GM21737 (cell line): Measurements from ENCODE around the gene SIN3B.

Experiments used
- ATAC-seq: cut with Tn5 transposase; IDR thresholded peaks from one replicate; pipeline ENCODE4 v1.9.1; 2021; ENCODE audit warnings: mild to moderate bottlenecking, moderate library complexity; ENCODE audit not compliant: unreplicated experiment

SIN3B gene

GRCh38 chr19:16822648-16823047 is 6.5 kb upstream of the SIN3B start:
- no peak for ATAC-seq

- no peak for ATAC-seq
Measured at GRCh38 chr19:16824658-16825311, 4.4 kb upstream of the SIN3B start.

GRCh38 chr19:16825312-16826052 is 3.7 kb upstream of the SIN3B start:
- ATAC-seq: no peak

- no peak for ATAC-seq
Measured at GRCh38 chr19:16829822-16830289, 658 bp downstream of the SIN3B start.

- no peak for ATAC-seq
Measured at GRCh38 chr19:16830679-16831078, 1.5 kb downstream of the SIN3B start.

- no peak for ATAC-seq
Measured at GRCh38 chr19:16831531-16831930, 2.3 kb downstream of the SIN3B start.

- no peak for ATAC-seq
Measured at GRCh38 chr19:16834747-16835146, 5.5 kb downstream of the SIN3B start.

GRCh38 chr19:16836115-16837034 is 7.2 kb downstream of the SIN3B start:
- ATAC-seq: peak; percentile 56

- ATAC-seq: no peak
Measured at GRCh38 chr19:16837035-16837362, 7.8 kb downstream of the SIN3B start.

- no peak for ATAC-seq
Measured at GRCh38 chr19:16841391-16841926, 12.3 kb downstream of the SIN3B start.

GRCh38 chr19:16846901-16847300 is 17.7 kb downstream of the SIN3B start:
- ATAC-seq: no peak

GRCh38 chr19:16847430-16847829 is 18.2 kb downstream of the SIN3B start:
- no peak for ATAC-seq

- no peak for ATAC-seq
Measured at GRCh38 chr19:16849168-16849567, 20.0 kb downstream of the SIN3B start.

- ATAC-seq: no peak
Measured at GRCh38 chr19:16850133-16850532, 20.9 kb downstream of the SIN3B start.

GRCh38 chr19:16851031-16851712 is 22.0 kb downstream of the SIN3B start:
- no peak for ATAC-seq

- no peak for ATAC-seq
Measured at GRCh38 chr19:16853066-16853465, 23.9 kb downstream of the SIN3B start.

- ATAC-seq: no peak
Measured at GRCh38 chr19:16856091-16856490, 26.9 kb downstream of the SIN3B start.

GRCh38 chr19:16859626-16860025 is 30.4 kb downstream of the SIN3B start:
- ATAC-seq: no peak

- ATAC-seq: no peak
Measured at GRCh38 chr19:16860118-16860517, 30.9 kb downstream of the SIN3B start.

GRCh38 chr19:16861011-16861410 is 31.8 kb downstream of the SIN3B start:
- no peak for ATAC-seq

GRCh38 chr19:16861834-16862233 is 32.6 kb downstream of the SIN3B start:
- no peak for ATAC-seq
